Naive thymus-derived CD8-positive, alpha-beta T cell (primary cell): ENCODE results near the gene SKI. TPM values are rescaled to one million over a fixed set of nuclear protein-coding genes. Genes with fewer than 3 reads are reported as not detected.
"Not testable (repeated sequence)": the region's sequence is repeated elsewhere in the genome, so short reads cannot be mapped to it uniquely, and the experiment has no call there.

Experiments
- ATAC-seq, 2 donors: fragments of 150-1000 bp; cut with Tn5 transposase in 1 of 2; sonication (Bioruptor Pico), chemical (Tn5 transposase) in 1 of 2; 1 replicate in 1 of 2; 2 replicates in 1 of 2; pipeline ENCODE4 v1.10.0; 2021; ENCODE audit warnings: mild to moderate bottlenecking in 2 of 2, moderate library complexity in 2 of 2
- POLR2A ChIA-PET: fragments of 350-600 bp; sonication (Branson Sonifier 250); formaldehyde crosslinking; loops from one replicate; lab custom pipeline; 2021; ENCODE audit warnings: antibody characterized with exemption; lab: Charles Lee
- DNase-seq, 10 donors: peaks; one replicate each; pipeline versions ENCODE4 v3.0.0 to v3.0.0-alpha.2; 2020 to 2022
- H3K27ac Mint-ChIP-seq, 10 donors: one replicate each; pipeline ENCODE4 v1.8.0; 2020 to 2022; ENCODE audit warnings: mild to moderate bottlenecking in 10 of 10, mixed read lengths in 10 of 10, moderate library complexity in 4 of 10, inconsistent platforms in 1 of 10
- H3K27me3 Mint-ChIP-seq, 5 donors: one replicate each; pipeline ENCODE4 v1.8.0; 2021 to 2022; ENCODE audit warnings: mixed read lengths in 5 of 5
- H3K36me3 Mint-ChIP-seq, 3 donors: one replicate each; pipeline ENCODE4 v1.8.0; 2020 to 2022; ENCODE audit warnings: mixed read lengths in 3 of 3, mild to moderate bottlenecking in 2 of 3, inconsistent platforms in 1 of 3
- H3K4me1 Mint-ChIP-seq, 4 donors: one replicate each; pipeline ENCODE4 v1.8.0; 2021 to 2022; ENCODE audit warnings: mixed read lengths in 4 of 4
- H3K4me3 Mint-ChIP-seq, 10 donors: one replicate each; pipeline ENCODE4 v1.8.0; 2020 to 2022; ENCODE audit warnings: mild to moderate bottlenecking in 10 of 10, mixed read lengths in 10 of 10, moderate library complexity in 6 of 10, inconsistent platforms in 1 of 10
- H3K9me3 Mint-ChIP-seq, 9 donors: one replicate each; pipeline ENCODE4 v1.8.0; 2020 to 2022; ENCODE audit warnings: mixed read lengths in 9 of 9, mild to moderate bottlenecking in 3 of 9, inconsistent platforms in 1 of 9, moderate library complexity in 1 of 9
- polyA plus RNA-seq, 3 donors: library from polyadenylated mRNA; unstranded; fragments of 300-500 nt; fragmentation: Illumina TruSeq; gene quantifications; one replicate each; pipeline ENCODE4 v1.2.3, GENCODE V29; 2021
- total RNA-seq, 8 experiments: library from RNA in 2 of 8; stranded (reverse) in 2 of 8; gene quantifications; one replicate each; pipeline ENCODE4 v1.2.3 and lab custom pipeline; 2021 to 2026

Gene SKI
- total and polyA plus RNA-seq, 5 experiments from 2014 or later = 0.30 to 105 (median 0.80) TPM

DNA sequence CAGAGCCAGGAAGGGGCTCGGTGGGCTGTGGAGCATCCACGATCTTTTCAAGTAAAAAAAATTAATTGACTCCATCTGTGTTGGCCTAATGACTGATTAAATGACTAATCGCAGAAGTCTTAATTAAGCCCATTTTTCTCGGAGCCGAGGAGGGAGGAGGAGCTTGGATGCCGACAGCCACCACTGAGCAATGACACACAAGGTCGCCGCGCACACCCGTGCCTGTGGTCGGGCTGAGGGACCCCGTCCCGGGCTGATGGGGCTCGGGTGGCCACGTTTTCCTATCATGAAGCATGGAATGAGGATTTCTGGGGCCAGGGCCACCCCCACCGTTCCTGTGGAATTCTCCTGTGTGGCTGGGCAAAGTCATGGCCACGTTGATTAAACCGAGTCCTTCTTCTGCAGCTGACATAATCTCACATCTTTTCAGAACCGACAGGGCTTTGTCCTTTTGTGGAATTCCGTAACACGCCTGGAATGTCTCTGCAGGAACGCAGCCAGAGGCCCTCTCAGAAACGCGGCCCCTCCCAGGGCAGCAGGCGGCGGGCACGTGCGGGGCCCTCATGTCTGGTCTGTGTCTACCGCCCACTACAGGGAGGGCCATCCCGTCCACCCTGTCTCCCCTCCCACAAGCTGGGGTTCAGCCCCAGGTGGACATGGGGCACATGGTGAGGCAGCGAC is 102.5 kb downstream of the SKI start:
- Mint-ChIP-seq H3K27ac (peak overlapping the region in 2 of 10 donors; percentile 37 to 56), H3K4me3 (no peak overlapping the region), H3K36me3 (peaks cover 0 to 2% (median 0%) of the 10 kb centered on the region in 3 donors), H3K27me3 (peaks cover 4 to 14% (median 9%) of the 10 kb centered on the region in 5 donors), H3K4me1 (peaks cover 0 to 7% (median 5%) of the 10 kb centered on the region in 4 donors), H3K9me3 (no peaks in the 10 kb centered on the region)
- POLR2A ChIA-PET = no interaction called here
- no peak for ATAC-seq
- no peak for DNase-seq

DNA sequence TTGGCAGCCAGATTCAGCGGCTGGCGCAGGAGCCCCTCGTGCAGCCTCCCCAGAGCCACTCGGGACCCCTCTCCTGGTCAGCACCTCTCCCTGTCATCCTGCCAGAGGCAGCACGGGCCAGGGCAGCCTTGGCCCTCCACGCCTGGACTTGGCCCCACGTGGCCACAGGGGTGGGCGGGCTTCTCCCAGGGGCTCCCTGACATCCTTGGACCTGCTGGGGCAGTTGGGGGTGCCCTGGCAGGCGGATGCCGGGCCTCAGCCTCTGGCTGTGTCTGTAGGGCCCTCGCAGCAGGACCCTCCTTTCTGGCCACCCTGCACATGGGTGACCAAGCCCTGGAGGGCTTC is 103.1 kb downstream of the SKI start:
- Mint-ChIP-seq H3K27me3 (peaks cover 4 to 13% (median 9%) of the 10 kb centered on the region in 5 donors), H3K4me1 (peaks cover 0 to 7% (median 5%) of the 10 kb centered on the region in 4 donors), H3K27ac (no peak overlapping the region), H3K36me3 (peaks cover 0 to 2% (median 0%) of the 10 kb centered on the region in 3 donors), H3K4me3 (no peak overlapping the region), H3K9me3 (no peaks in the 10 kb centered on the region)
- ATAC-seq (no peak), DNase-seq (no peak)
- POLR2A ChIA-PET = no interaction called here

DNA sequence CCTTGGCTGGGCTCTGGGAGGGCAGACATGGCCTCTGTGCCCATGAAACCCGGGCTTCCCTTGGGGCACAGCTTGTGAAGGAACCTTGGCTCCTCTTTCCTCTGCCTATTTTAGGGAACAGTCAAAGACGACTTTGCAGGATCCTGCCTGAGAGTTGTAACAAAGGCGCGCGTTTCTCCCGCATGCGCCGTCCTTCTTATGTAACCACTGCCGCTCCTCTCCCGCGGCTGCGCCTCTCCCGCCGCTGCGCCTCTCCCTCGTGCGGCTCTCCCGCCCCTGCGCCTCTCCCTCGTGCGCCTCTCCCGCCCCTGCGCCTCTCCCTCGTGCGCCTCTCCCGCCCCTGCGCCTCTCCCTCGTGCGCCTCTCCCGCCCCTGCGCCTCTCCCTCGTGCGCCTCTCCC is 103.5 kb downstream of the SKI start:
- ATAC-seq, H3K27ac Mint-ChIP-seq, DNase-seq, H3K4me1 Mint-ChIP-seq, POLR2A ChIA-PET, H3K36me3 Mint-ChIP-seq, H3K9me3 Mint-ChIP-seq, H3K4me3 Mint-ChIP-seq: not testable (repeated sequence)
- H3K27me3 Mint-ChIP-seq = peaks cover 4 to 12% (median 9%) of the 10 kb centered on the region in 5 donors

DNA sequence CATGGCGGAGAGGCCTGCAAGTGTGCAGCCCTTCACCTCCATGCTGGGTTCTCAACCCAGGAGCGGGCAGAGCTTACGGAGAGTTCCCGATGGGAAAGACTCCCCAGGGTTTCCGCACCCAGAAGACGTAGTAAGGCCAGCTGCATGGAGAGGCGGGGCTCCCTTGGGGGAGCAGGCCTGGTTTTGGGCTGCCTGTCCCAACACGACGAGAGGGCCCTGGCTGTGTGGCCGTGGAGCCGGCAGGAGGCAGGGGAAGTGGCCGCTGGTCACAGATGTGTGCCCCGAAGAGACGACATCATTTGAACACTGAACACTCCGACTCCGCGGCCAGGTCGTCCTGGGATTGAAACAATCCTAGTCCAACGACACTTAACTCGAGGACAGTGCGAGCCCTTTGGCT is 106.2 kb downstream of the SKI start:
- POLR2A ChIA-PET = no interaction called here
- Mint-ChIP-seq H3K4me3 (no peak overlapping the region), H3K36me3 (no peaks in the 10 kb centered on the region), H3K9me3 (no peaks in the 10 kb centered on the region), H3K27me3 (no peaks in the 10 kb centered on the region), H3K27ac (no peak overlapping the region), H3K4me1 (no peaks in the 10 kb centered on the region)
- ATAC-seq (no peak), DNase-seq (no peak)

DNA sequence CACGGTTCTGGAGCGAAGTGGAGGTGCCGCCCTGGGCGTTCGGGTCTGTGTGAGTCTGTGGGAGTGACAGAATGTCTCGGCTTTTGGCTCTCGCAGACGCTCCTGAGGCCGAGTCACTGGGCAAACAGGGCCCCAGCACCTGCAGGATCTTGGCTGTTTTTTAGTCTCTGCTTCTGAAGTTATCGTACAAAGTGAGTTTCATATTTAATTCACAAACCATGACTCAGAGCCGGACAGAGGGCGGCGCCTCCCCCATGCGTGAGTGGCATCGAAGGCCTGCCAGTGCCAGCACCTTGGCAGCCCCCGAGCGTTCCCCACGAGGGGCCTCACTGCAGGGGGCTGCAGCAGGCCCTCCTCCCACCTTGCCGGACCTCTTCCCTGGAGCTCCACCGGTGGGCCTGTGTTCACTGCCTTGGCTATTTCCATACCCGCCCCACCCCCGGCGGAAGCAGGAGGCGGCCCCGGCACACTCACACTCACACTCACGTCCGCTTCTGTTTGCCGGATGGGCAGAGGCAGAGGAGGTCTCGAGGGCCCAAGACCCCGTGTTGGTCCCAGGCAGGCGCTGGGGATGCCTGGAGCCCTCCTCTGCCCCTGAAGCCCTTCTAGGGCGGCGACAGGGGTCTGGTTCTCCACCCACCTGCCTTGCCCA is 106.9 kb downstream of the SKI start:
- DNase-seq = no peak
- no peaks in the 10 kb centered on the region for H3K4me1 Mint-ChIP-seq
- no peaks in the 10 kb centered on the region for H3K36me3 Mint-ChIP-seq
- H3K4me3 Mint-ChIP-seq = no peak overlapping the region
- POLR2A ChIA-PET = interaction anchor here (1.0 kb wide), 1 partner anchor 9 kb away, joined by 3 read pairs; no protein-coding TSS in a partner anchor
- ATAC-seq = no peak
- H3K9me3 Mint-ChIP-seq = no peaks in the 10 kb centered on the region
- peak overlapping the region in 1 of 10 donors; percentile 46 for H3K27ac Mint-ChIP-seq
- H3K27me3 Mint-ChIP-seq = no peaks in the 10 kb centered on the region

DNA sequence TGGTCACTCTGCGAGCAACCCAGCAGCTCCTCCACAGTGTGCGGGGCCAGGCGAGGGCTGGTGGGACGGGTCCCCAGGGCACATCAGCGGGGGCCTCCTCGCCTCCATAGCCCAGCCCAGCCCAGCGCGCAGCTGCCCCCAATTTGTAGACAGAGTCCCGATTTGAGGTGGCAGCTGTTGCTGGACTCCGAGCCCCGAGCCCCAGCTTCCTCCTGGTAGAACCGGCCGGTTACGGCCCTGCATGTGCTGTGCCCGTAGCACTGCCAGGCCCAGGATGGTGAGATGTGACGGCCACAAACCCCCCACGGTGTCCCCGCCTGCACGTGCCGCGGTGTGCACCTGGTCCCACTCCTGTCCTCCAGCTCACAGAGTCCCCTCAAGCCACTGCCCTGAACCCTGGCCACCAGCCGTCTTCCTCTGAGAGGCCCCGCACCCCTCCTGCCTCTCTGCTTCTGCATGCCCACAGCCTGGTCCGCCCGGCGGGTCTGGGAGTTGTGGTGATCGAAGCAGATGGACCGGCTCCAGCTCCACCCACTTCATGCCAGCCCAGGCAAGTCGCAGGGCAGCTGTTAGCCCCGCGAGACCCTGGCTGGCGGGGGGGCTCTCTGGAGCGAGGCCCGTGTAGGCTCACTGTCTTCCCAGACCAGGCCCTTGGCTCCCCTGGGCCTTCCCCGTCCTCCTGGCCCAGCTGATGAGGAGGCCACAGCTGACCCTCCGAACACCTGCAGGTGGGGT is 107.8 kb downstream of the SKI start:
- Mint-ChIP-seq H3K9me3 (no peaks in the 10 kb centered on the region), H3K27ac (no peak overlapping the region), H3K36me3 (no peaks in the 10 kb centered on the region), H3K27me3 (no peaks in the 10 kb centered on the region), H3K4me3 (no peak overlapping the region), H3K4me1 (no peaks in the 10 kb centered on the region)
- no peak for DNase-seq
- no peak for ATAC-seq
- POLR2A ChIA-PET = interaction anchor here (1.0 kb wide), 1 partner anchor 10 kb away, joined by 3 read pairs; no protein-coding TSS in a partner anchor

DNA sequence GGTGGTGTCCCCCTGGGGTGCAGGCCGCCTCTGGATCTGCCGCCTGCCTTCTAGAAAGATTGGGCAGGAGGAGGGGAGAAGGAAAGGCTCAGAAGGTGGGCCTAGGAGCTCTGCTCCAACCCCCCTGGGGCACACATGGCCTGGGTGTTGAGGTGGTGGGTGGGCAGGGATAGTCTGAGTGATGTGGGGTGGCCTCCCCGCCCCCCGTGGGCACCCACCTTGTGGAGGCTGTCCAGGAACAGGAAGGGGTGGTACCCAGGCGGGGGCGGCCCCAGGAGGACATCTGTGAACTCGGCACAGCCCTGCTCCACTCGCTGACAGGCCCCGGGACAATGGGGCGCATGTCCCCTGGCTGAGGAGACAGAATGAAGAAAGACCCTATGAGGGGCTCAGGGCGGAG is 108.4 kb downstream of the SKI start:
- no peak overlapping the region for H3K27ac Mint-ChIP-seq
- DNase-seq (no peak), ATAC-seq (no peak)
- H3K4me1 Mint-ChIP-seq = no peaks in the 10 kb centered on the region
- H3K27me3 Mint-ChIP-seq = no peaks in the 10 kb centered on the region
- H3K36me3 Mint-ChIP-seq = no peaks in the 10 kb centered on the region
- POLR2A ChIA-PET = no interaction called here
- no peaks in the 10 kb centered on the region for H3K9me3 Mint-ChIP-seq
- H3K4me3 Mint-ChIP-seq = no peak overlapping the region

DNA sequence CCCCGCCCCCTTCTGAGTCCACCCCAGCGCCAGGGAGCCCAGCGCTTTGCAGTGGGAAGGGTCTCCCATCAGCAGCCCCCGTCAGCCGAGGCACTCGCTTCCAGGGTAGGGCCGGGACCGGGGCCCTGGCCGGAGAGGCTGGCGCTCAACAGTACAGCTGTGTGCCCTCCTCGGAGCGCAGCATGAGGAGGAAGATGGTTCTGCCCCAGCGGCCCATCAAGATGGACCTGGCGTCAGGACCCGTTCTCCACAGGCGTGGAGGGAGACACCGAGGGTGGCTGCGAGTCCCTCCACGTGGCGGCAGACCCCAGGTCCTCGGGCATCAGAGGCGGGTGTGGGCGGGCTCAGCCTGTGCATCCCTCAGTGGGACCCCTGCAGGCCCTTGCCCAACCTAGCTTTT is 109.0 kb downstream of the SKI start:
- no peaks in the 10 kb centered on the region for H3K36me3 Mint-ChIP-seq
- no peaks in the 10 kb centered on the region for H3K4me1 Mint-ChIP-seq
- POLR2A ChIA-PET = no interaction called here
- DNase-seq (no peak), ATAC-seq (no peak)
- H3K27ac Mint-ChIP-seq = no peak overlapping the region
- H3K9me3 Mint-ChIP-seq = no peaks in the 10 kb centered on the region
- H3K4me3 Mint-ChIP-seq = no peak overlapping the region
- no peaks in the 10 kb centered on the region for H3K27me3 Mint-ChIP-seq

DNA sequence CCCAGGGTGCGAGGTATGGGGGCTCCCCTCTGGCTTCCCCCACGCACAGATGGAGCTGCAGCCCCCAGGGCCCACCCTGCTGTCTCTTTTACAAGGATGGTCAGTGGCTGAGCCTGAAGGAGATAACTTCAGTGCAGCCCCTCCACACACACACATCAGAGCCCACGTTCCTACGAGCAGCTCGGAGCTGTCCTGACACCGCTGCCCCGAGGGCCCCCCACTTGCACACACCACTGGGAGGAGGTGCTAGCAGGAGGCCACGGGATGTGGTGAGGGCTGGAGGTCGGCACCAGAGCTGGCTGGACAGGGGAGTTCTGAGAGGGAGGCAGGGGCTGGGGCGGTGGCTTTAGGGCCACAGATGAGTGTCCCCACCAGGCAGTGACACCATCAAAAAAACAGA is 109.4 kb downstream of the SKI start:
- no peaks in the 10 kb centered on the region for H3K4me1 Mint-ChIP-seq
- ATAC-seq (no peak), DNase-seq (no peak)
- no peak overlapping the region for H3K4me3 Mint-ChIP-seq
- H3K9me3 Mint-ChIP-seq = no peaks in the 10 kb centered on the region
- POLR2A ChIA-PET = no interaction called here
- H3K27me3 Mint-ChIP-seq = no peaks in the 10 kb centered on the region
- no peaks in the 10 kb centered on the region for H3K36me3 Mint-ChIP-seq
- H3K27ac Mint-ChIP-seq = no peak overlapping the region

DNA sequence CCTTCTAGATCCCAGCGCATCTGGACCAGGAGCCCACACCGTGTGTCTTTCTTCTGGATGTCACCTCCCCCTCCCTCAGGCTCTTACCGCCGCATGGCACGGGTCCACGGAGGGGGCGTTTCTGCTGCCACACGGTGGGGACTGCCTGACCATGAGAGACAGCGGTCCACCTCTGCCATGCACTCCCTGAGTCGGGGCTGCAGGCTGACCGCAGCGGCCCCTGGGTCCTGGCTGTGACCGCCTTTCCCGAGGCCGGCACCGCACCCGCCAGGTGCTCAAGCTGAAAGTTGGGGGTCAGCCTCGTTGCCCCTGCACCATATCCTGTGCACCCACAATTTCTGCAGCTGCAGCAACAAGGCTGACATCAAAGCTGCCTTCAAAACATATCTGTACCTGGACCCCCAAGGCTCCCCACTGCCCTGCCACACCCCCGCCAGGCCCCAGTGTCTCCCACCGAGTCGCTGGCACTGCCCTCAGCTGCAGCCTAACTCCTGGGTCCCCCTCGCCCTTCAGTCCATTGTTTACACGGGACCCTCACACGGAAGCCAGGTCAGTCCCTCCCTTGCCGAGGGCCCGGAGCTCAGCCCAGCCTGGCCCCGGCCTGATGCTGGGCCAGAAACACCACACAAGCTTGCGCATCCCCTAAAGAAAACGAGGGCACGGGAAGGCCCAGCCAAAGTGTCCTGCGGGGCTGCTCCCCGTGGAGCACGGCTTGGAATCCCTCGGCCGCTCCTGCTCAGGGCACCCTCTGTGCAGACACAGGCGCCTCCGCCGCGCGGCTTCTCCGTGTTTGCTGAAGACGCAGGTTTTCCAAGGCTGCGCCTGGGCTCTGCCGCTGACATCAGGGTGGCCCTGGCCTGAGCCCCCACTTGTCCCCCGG is 111.3 kb downstream of the SKI start:
- ATAC-seq (no peak), DNase-seq (no peak)
- Mint-ChIP-seq H3K27ac (no peak overlapping the region), H3K9me3 (no peaks in the 10 kb centered on the region), H3K36me3 (no peaks in the 10 kb centered on the region), H3K27me3 (no peaks in the 10 kb centered on the region), H3K4me1 (no peaks in the 10 kb centered on the region), H3K4me3 (no peak overlapping the region)
- POLR2A ChIA-PET = no interaction called here

DNA sequence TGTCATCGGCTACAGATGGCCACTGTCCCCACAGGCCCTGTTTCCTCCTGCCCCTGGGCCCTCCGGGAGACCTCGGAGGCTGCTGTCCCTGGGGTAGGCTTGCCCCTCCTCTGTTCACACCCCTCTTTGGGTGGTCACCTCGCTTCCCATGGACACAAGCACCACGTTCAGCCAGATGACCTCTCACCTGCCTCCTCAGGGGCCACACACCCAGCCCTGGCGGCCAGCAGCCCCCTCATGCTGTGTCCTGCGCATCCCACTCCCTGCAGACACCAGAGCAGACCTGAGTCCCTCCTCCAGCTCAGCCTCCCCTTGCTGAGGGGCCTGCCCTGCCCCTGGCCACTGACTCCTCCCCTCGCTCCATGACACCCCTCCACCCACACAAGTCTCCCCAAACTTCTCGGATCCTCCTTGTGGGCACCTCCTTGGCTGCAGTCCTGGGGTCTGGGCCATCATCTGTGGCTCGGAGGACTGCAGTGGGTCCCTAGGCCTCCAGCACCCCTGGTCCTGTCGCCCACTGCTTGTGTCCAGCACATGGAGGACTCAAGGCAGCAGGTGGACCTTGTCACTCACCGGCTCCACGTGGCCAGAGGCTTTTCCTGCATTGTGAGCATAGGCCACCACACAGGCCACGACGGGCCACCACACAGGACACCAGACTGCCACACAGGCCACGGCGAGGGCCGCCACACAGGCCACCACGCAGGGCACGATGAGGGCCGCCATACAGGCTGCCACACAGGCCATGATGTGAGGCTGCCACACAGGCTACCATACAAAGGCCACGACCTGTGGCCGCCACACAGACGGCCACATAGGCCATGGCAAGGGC is 112.2 kb downstream of the SKI start:
- no peaks in the 10 kb centered on the region for H3K36me3 Mint-ChIP-seq
- H3K4me1 Mint-ChIP-seq = no peaks in the 10 kb centered on the region
- ATAC-seq = no peak
- no peaks in the 10 kb centered on the region for H3K9me3 Mint-ChIP-seq
- POLR2A ChIA-PET = no interaction called here
- H3K27ac Mint-ChIP-seq = peak overlapping the region in 1 of 10 donors; percentile 88
- H3K27me3 Mint-ChIP-seq = no peaks in the 10 kb centered on the region
- DNase-seq = no peak
- H3K4me3 Mint-ChIP-seq = no peak overlapping the region

DNA sequence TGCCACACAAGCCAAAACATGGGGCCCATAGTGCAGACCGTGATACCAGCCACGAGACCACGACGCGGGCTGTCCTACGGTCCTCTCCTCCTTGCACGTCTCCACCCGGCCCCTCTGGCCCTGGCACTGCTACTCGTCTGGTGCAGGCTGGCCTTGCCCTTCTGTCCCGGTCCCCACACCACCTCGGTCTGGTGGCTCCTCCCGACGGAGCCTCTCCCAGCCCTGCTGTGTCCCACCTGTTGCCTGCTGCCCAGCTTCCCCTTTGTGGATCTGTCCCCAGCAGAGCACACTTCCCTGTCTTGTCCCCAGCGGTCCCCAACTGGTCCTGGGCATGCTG is 112.8 kb downstream of the SKI start:
- Mint-ChIP-seq H3K27ac (no peak overlapping the region), H3K36me3 (no peaks in the 10 kb centered on the region), H3K27me3 (no peaks in the 10 kb centered on the region), H3K9me3 (no peaks in the 10 kb centered on the region), H3K4me3 (no peak overlapping the region), H3K4me1 (no peaks in the 10 kb centered on the region)
- DNase-seq (no peak), ATAC-seq (no peak)
- POLR2A ChIA-PET = no interaction called here
